BJ (cell line): Measurements from ENCODE around the gene IFNK. TPM values are rescaled to one million over a fixed set of nuclear protein-coding genes. Genes with fewer than 3 reads are reported as not detected.

Source experiments
- CTCF ChIA-PET: fragments of 350-600 bp; formaldehyde crosslinking; extraction: SDS; loops from one replicate; lab custom pipeline; 2021; ENCODE audit warnings: antibody characterized with exemption, inconsistent platforms; lab: Yijun Ruan, JAX
- POLR2A ChIA-PET: fragments of 300-600 bp; sonication (Branson Sonifier 250); formaldehyde crosslinking; extraction: SDS; loops from one replicate; lab custom pipeline; 2021; ENCODE audit warnings: antibody characterized with exemption; lab: Charles Lee
- DNase-seq: peaks from one replicate; pipeline ENCODE4 v3.0.0-alpha.2; 2011; ENCODE audit warnings: low read depth
- H3K27me3 ChIP-seq: 2 replicates; pipeline ENCODE4 v1.6.0; 2011; ENCODE audit warnings: low read length; ENCODE audit not compliant: control insufficient read depth, insufficient read depth
- H3K36me3 ChIP-seq: 2 replicates; pipeline ENCODE4 v1.5.1; 2011; ENCODE audit warnings: low read length; ENCODE audit not compliant: control insufficient read depth, insufficient read depth
- H3K4me3 ChIP-seq: 2 replicates; pipeline ENCODE4 v1.5.1; 2011; ENCODE audit warnings: low read depth, mild to moderate bottlenecking, control low read depth, low read length
- CTCF ChIP-seq: IDR thresholded peaks from 2 replicates; pipeline ENCODE4 v1.5.1; 2011; ENCODE audit warnings: low read depth, mild to moderate bottlenecking, control low read depth, inconsistent platforms, low read length, moderate library complexity; ENCODE audit not compliant: insufficient read depth
- polyA plus RNA-seq: library from polyadenylated mRNA; depleted of rRNA; stranded (reverse); fragments of >200 nt; gene quantifications from 2 replicates; pipeline ENCODE4 v1.2.3, GENCODE V29; 2011

Gene IFNK
- polyA plus RNA-seq, 1 experiment = not detected

GRCh38 chr9:27519466-27520465 lies 4.3 kb upstream of the IFNK start:
- Histone ChIP-seq H3K36me3 (no peaks in the 10 kb centered on the region), H3K4me3 (no peak overlapping the region), H3K27me3 (no peaks in the 10 kb centered on the region)
- no peak for TF ChIP-seq CTCF
- ChIA-PET POLR2A (no interaction called here), CTCF (interaction anchor here (0.6 to 1.1 kb wide), 2 partner anchors 10 to 23 kb away, joined by 3 to 5 read pairs; no protein-coding TSS in a partner anchor)
- no peak for DNase-seq

- Histone ChIP-seq H3K4me3 (no peak overlapping the region), H3K36me3 (no peaks in the 10 kb centered on the region), H3K27me3 (0 out of 2 replicates have a peak, but pooled peaks cover 1% of the 10 kb centered on the region)
- ChIA-PET CTCF (no interaction called here), POLR2A (no interaction called here)
- no peak for DNase-seq
- no peak for TF ChIP-seq CTCF
Observed at GRCh38 chr9:27520986-27521385, 3.1 kb upstream of the IFNK start.

- H3K36me3 ChIP-seq = no peaks in the 10 kb centered on the region
- DNase-seq = no peak
- no peak overlapping the region for H3K4me3 ChIP-seq
- no peak for TF ChIP-seq CTCF
- ChIA-PET CTCF (interaction anchor here (1.3 kb wide), 1 partner anchor 190 kb away, joined by 3 read pairs; no protein-coding TSS in a partner anchor), POLR2A (no interaction called here)
- H3K27me3 ChIP-seq = peaks cover 9% of the 10 kb centered on the region
Observed at GRCh38 chr9:27523141-27523540, 949 bp upstream of the IFNK start.

- CTCF ChIA-PET = interaction anchor here (0.7 to 0.9 kb wide), 2 partner anchors 194 to 556 kb away, joined by 3 read pairs; no protein-coding TSS in a partner anchor
- no peak overlapping the region for H3K4me3 ChIP-seq
Observed at GRCh38 chr9:27527702-27528075, 3.6 kb downstream of the IFNK start.

More at GRCh38 chr9:27527702-27528075, 3.6 kb downstream of the IFNK start:
- POLR2A ChIA-PET = no interaction called here
- TF ChIP-seq CTCF = no peak
- Histone ChIP-seq H3K36me3 (no peaks in the 10 kb centered on the region), H3K27me3 (peaks cover 18% of the 10 kb centered on the region)
- DNase-seq = no peak
